Stimulated activated CD4-positive, alpha-beta T cell treated with anti-CD3 and anti-CD28 coated beads, Interleukin-12 subunit alpha, Interleukin-12 subunit beta, amount 100 ng/mL, for 4 hours (primary cell): ENCODE measurements around the gene ADAP1.
"Not testable (repeated sequence)": the region's sequence is repeated elsewhere in the genome, so short reads cannot be mapped to it uniquely, and the experiment has no call there.

Experiments
- DNase-seq: peaks from one replicate; pipeline ENCODE4 v3.0.0-alpha.2; 2020

ADAP1 gene

GRCh38 chr7:875476-876076 is 78.9 kb downstream of the ADAP1 start:
- DNase-seq = no peak

GRCh38 chr7:875051-875450 is 79.4 kb downstream of the ADAP1 start:
- no peak for DNase-seq

GRCh38 chr7:874031-874749 is 80.3 kb downstream of the ADAP1 start:
- DNase-seq = no peak

GRCh38 chr7:873367-874002 is 81.0 kb downstream of the ADAP1 start:
- DNase-seq = peak; percentile 63

GRCh38 chr7:872685-873084 is 81.8 kb downstream of the ADAP1 start:
- not testable (repeated sequence) for DNase-seq

- no peak for DNase-seq
Measured at GRCh38 chr7:871900-872537, 82.5 kb downstream of the ADAP1 start.

GRCh38 chr7:869348-869747 is 85.1 kb downstream of the ADAP1 start:
- no peak for DNase-seq

GRCh38 chr7:868189-868486 is 86.3 kb downstream of the ADAP1 start:
- no peak for DNase-seq

- DNase-seq = no peak
Measured at GRCh38 chr7:867406-868188, 86.9 kb downstream of the ADAP1 start.

- no peak for DNase-seq
Measured at GRCh38 chr7:867001-867405, 87.5 kb downstream of the ADAP1 start.

- no peak for DNase-seq
Measured at GRCh38 chr7:865921-866320, 88.6 kb downstream of the ADAP1 start.

GRCh38 chr7:863106-863505 is 91.4 kb downstream of the ADAP1 start:
- DNase-seq = no peak

- DNase-seq = no peak
Measured at GRCh38 chr7:862157-862556, 92.3 kb downstream of the ADAP1 start.

GRCh38 chr7:861222-861621 is 93.3 kb downstream of the ADAP1 start:
- DNase-seq = no peak

GRCh38 chr7:860149-860548 is 94.3 kb downstream of the ADAP1 start:
- DNase-seq = no peak

GRCh38 chr7:859359-860030 is 95.0 kb downstream of the ADAP1 start:
- DNase-seq = no peak

GRCh38 chr7:857661-858060 is 96.8 kb downstream of the ADAP1 start:
- DNase-seq = no peak

GRCh38 chr7:856444-857095 is 97.9 kb downstream of the ADAP1 start:
- DNase-seq = no peak

GRCh38 chr7:855686-856369 is 98.7 kb downstream of the ADAP1 start:
- no peak for DNase-seq

- no peak for DNase-seq
Measured at GRCh38 chr7:854118-854775, 100.2 kb downstream of the ADAP1 start.
